NCI-H526 treated with DMSO at 0.1 percent for 48 hours (cell line): ENCODE results near the gene VAV2.

Experiments used
- DNase-seq: peaks from one replicate; lab custom pipeline; 2025; lab: John Stamatoyannopoulos, UW

VAV2 gene

DNA sequence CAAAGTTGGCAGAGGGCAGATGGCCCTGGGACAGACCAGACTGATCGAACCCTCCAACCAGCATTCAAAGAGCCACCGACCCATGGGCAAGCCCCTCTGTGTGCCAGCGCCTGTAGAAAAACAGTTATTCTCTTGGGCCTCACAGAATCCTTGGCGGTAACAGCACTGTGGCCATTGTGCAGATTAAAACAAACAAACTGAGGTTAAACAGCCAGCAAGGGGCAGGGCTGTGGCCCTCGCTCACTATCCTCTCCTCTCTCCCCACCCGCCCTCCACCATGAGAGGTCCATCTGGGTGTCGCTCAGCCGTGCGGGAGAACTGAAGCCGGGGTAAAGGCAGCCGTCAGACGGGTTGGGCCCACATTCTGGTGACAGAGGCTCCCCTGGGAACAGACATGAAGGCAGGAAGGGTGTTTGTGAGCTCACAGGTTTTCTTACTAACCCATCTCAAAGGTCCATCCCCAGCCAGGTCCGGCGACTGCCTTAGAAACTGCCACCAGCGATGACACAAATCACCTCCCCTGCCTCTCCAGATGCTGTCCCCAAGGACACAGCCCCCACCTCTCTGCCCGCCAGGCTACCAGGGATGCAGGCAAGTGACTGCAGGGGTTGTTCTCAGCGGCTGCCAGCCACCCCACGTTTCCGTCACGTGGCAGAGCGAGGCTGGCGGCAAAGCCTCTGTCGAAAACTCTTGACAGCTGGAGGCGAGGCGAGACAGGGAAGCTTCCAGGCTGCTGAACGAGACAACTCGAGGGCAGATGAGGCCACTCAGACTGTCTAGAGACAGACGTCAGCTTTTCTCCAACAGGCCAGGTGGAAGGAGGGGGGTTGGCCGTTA, 178.2 kb downstream of the VAV2 start:
- DNase-seq, result no peak

DNA sequence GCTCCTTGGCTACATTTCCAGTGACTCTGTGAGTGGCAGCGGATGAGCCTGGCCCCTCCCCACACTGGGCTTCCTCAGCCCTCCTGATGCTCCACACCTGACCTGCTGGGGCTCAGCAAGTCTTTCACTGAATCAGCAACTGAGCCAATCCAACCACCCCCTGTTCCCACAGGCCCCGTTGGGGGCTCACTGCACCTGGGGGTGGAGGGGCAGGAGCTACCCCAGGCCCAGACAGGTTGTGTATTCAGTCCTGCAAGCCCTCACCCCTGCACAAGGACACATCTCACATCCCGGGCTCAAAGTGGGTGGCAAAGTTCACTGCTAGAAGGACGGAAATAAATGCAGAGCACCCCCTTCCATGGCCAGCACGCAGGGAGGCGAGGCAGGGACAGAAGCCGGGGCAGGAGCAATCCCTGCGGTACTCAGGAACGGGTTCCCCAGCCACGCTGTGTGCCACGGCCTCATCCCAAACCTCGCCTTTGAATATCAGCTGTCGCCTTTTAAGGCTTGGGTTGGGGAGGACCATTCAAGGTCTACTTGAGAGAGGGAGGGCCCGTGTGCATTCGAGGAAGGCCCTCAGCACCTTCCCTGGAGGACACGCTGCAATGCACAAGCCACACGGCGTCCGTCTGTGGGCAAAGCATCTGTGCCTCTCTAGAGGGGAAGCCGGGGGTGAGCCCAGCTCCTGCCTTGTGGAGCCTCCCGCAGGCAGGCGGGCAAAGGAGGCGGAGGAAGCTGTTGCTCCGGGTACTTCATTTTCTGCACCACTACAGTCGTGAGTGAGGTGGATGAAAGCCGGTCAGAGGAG, 179.0 kb downstream of the VAV2 start:
- no peak for DNase-seq

DNA sequence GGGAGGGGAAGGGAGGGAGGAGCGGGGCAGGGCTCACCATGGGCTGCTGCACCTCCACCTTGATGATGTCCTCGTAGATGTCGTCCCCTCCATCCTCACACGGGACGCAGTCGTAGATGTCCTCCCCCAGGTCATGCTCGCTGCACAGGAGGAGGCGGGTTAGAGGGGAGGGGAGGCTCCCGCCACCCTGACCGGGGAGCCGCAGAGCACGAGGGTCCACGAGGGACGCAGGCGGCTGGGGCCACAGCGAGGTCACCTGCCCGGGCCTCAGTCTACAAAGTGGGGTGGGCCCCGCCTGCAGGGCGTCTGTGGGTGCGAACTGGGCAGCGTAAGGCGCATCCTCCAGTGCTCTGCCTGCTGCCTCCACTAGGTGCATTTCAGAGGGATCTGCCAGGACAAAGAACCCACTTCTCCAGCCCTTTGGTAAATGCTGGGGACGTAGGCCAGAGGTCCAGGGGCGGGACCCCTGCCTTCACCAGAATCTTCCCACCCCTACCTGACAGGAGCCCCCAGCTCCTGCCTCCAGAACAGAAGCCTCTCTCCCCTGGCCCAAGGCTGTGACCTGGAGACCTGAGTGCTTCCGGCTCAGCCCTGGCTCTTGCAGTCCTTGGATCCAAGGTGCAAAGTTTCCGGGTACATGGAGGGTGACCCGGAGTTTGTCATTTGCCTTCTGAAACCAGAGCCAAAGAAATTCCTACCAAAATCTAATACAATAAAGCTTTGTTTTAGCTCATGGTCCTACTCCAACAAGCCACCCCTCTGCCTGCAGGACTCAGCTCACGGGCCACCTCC, 179.9 kb downstream of the VAV2 start:
- no peak for DNase-seq

DNA sequence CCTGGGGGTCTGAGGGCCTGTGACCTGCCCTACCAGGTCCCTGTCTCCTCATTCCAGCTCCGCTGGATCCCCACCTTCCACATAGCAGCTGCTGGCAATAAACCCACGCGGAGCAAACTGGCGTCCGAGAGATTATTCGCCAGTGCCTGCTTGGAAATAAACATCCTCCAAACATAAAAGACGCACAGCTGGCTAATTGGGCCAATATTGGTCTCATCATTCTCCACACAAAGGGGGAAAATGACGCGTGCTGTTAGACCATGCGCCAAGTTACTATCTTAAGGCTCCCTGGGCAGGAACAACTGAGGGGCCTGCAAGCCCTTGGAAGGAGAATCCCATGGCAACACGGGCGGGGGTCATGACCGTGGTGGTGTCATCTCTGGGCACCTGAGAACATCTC, 180.7 kb downstream of the VAV2 start:
- DNase-seq, result no peak

DNA sequence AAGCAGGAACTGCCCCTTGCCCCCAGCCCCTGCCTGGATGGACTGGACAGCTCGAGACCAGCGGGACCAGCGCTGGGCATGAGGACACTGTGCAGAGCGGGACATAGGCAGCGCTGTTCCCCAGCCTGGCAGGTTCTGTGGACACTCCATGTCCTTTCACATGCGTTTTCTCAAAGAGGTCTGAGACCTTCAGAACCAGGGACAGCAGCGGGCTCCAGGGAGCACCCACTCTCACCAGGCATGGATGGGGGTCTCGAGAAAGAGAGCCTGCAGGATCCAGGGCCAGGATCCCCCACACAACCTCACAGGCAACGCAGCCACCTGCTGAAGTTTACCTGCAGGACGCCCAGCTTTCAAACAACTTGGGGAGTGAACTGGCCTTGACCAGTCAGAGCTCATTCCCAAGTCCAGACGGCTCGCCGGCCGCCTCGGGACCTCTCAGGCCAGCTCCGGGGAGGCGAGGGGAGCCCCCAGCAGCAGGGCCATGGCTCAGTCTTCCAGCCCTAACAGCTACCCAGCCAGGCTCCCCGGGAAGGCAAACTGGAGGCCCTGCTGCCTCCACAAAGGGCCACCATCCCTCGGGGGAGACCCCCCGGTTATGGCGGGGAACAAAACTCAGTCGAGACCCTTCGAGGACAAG, 181.4 kb downstream of the VAV2 start:
- no peak for DNase-seq

DNA sequence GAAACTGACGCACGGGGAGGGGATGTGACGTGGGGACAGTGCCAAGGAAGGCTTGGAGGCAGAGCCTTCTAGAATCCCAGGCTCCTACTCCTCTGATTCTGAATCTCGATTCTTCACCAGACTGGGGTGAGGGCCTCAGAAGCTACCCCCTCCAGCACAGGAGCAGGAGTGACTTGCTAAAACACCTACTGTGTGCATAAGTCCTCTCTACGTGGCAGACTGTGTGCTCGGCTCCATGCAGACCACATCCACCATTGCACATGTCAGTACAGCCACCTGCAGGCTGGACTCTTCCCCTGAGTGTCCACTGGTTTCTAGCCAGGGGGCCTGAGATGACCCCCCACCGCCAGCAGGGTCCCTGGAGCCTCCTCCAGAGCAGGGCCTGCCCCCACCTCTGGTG, 182.8 kb downstream of the VAV2 start:
- no peak for DNase-seq

DNA sequence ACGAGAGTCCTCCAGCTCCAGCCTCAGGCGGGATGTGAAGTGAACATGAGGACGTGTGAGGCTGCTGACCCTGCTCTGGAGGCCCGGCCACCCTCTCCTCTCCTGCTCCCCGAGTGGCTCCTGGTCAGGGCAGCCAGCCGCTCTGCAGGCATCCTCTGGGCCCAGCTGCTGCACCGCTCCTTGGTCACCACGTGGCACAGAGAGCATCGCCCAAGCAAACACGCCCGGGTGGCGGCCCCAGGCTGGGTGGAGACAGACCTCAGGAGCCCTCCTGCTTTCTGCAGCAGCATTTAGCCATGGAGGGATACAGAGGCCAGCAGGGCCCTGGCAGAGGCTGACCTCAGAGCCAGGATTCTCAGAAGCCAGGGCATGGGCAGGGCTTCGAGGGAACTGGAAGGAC, 184.3 kb downstream of the VAV2 start:
- no peak for DNase-seq

DNA sequence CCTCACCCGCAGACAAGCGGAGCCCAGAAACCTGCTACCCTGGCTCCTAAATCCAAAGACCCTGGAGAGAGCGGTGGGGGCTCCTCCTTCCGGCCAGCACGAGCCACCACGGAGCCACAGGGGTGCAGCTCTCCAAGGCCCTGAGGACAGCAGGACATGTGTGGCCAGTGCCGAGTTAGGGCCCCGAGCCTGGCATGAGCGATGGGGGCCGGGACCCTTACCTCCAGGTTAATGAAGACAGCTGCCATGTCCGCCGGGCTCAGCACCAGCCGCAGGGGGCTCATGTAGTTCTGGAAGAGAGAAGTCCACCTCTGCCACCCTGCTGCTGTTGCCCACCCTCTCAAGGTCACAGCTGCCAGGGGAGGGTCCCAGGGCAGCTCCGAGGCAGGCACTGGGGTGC, 185.1 kb downstream of the VAV2 start:
- DNase-seq, result no peak

DNA sequence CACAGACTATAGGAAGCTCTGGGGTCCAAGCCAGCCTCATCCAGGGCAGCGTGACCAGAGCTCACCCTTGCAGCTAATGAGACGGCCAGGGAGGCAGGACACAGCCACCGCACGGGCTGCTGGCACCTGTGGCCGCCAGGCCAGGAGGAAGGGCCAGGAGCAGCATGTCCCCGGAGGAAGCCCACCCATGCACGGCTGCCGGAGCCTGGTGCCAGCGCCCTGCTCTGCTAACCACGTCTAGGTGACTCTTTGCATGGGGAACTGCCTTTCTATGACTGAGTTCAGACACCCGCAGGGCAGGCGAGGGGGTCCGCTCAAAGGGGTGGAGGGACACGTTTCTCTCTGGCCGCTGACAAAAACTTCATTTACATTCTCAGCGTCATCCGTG, 185.5 kb downstream of the VAV2 start:
- DNase-seq, result no peak

DNA sequence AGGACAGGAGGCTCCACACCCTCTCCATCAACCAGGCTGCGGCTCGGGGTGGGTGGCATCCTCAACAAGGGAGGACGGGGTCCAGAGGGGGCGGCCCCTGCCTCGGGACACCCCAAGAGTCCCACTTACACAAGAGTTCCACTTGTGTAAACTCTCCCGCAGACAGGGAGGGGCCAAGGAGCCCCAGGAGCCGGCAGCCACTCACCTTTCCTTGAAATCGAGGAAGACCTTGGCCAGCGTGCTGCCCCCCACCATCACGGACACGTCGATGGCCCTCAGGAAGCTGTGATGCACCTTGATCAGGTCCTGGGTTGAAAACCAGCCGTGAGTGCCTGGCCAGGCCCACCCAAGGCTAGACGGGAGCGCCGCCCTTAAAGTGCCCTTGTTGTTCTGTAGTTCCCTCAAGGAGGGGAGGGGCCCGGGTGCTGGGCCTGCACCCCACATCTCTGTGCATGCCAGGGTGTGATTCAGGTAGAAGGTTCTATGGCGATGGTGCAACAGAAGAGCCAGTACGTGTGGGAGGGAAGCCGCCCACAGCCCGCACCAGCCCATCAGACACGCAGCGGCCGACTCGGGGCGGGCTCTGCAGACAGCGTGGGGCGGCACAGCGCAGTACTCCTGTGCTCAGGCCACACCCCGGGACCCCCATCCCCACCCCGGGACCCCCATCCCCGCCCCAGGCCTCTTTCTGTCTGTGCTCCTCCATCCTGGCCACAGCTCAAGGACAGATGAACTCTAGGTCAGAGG, 186.1 kb downstream of the VAV2 start:
- no peak for DNase-seq

DNA sequence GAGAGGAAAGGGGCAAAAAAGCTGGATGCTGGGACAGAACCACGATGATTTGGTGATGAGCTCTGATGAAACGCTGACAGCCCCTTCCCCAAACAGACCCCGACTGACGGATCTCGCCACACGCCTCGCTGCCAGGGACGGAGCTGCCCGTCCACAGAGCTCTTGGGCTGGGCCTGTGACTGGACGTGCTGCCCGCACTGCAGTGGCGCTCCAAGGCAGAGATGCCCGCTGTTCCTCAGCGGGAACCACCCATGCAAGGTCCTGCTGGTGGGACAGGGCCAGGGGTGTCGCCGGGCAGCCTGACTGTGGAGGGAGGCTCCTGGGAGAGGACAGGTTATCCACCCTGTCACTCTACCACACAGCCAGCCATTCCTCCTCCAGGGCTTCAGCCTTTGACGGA, 187.9 kb downstream of the VAV2 start:
- no peak for DNase-seq

DNA sequence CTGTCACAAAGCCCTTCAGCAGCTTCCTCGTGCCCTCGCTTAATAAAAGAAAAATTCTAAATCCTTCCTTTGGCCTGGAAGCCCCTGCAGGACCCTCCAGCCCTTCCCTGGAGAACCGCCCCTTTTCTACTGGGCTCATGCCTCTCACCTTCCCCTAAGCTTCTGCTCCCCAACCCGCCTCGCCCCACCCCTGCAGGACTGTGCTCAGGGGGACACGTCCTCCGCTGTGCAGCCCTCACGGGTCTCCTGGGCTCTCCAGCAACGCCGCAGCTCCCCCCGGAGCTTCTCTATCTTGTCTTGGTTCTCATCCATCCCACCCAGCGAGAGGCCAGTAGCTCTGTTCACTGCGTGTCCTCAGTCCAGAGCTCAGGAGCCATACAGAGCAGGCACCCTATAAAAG, 188.4 kb downstream of the VAV2 start:
- no peak for DNase-seq

DNA sequence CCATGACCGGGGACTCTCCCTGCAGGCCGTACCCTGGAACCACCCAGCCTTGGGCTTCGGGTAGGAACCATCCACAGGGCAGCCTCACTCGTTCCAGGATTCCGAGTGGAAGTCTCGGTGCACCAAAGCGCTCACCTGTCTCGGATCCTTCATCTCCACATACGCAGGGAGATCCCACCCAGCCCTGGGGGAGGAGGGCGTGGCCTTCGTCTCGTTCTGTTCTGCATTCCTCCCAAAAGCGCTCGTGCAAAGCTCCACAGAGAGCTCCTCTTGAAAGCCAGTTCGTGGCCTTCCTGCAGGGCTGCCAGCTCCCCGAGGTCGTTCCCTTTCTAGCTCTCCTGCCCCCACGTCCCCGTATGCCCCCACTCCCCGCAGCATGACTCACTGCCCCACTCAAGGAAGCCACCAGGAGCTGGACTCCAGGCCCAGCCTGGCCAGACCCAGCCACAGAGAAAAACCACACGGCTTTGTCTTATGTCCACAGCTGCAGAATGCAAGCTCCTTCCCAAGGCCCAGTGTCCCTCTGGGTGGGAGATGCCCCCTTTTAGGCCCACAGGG, 189.0 kb downstream of the VAV2 start:
- DNase-seq, result no peak

DNA sequence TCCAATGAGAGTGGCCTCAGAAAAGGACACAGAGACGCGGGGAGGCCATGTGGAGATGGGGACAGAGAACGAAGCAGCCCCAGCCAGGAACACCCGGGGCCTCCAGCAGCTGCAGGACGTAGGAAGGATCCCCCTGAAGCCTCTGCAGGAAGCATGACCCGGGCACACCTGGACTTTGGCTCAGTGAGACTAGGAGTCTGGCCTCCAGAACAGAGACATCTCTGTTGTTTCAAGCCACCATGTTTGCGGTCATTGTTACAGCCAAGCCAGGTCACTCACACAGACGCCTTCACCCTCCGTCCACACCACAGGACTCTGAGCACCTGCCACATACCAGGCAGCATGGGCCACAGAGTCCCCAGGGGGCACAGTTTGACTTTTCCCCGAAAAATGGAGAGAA, 190.4 kb downstream of the VAV2 start:
- DNase-seq, result no peak

DNA sequence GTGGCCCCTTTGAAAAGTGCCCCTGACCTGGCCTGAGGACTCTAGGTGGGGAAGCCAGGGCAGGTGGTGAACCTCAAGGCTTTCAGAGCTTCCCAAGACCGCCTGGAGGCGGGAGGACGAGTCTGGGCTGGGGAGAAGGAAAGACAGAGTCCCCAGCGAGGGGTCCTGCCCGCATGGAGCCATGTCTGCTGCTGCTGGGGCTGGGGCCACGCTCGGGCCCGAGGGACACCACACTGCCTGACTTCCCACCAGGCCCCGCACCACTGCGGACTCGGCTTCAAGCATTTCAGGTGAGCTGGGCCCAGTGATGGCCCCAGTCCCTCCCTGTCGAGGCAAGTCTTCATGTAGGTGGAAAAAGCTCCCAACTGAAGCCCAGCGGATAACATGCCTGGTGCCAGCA, 191.9 kb downstream of the VAV2 start:
- DNase-seq, result no peak

DNA sequence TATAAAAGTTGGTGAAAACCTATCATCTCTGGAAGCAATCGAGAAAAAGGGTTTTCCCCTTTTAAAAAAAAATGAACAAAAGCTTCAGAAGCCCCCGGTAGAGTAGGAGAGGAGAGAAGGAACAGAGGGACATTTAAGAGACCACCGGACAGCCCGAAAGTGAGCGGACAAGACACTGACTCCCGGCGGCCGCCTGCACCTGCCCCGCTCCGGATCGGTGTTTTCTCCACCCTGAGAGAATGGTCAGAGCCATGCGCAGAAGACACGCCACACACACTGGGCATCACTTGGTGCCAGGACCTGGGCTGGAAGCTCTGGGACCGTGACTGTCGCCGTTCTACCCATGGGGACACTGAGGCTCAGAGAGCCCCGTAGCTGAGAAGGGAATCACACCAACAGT, 192.4 kb downstream of the VAV2 start:
- DNase-seq, result no peak

DNA sequence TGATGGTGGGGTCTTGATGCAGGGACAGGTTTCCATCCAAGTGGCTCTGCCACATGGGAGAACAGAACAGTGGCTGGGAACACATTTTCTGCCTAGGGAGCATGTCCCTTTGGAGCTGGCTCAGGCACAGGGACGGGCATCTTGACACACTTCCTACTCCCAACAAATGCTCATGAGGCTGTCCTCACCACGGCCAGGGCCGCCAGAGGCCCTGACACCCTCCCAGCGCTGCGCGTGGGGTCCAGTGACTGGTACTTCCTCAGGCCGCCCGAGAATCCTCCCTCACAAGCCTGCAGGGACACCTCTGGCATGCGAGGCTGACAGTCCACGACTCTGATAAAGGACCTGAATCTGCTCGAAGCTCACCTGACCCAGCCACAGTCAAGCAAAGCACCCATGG, 193.0 kb downstream of the VAV2 start:
- DNase-seq, result no peak

DNA sequence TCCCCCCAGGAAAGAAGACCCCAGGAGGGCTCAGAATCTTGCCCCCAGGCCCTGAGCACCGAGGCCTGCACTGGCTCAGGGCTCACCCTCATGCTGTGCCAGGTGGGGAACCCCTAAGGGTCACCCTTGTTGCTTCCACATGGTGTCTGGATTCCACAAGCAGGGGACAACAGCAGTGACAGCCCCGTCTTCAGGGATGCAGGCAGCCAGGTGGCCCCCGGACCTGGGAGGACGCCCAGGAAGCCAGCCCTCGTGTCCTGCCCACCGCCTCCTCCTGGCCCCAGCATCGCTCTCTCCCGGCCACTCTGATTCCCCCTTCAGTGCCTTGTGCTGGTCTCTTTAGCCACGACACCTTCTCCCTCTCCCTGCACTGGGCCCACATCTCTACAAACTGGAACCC, 194.0 kb downstream of the VAV2 start:
- DNase-seq, result no peak

DNA sequence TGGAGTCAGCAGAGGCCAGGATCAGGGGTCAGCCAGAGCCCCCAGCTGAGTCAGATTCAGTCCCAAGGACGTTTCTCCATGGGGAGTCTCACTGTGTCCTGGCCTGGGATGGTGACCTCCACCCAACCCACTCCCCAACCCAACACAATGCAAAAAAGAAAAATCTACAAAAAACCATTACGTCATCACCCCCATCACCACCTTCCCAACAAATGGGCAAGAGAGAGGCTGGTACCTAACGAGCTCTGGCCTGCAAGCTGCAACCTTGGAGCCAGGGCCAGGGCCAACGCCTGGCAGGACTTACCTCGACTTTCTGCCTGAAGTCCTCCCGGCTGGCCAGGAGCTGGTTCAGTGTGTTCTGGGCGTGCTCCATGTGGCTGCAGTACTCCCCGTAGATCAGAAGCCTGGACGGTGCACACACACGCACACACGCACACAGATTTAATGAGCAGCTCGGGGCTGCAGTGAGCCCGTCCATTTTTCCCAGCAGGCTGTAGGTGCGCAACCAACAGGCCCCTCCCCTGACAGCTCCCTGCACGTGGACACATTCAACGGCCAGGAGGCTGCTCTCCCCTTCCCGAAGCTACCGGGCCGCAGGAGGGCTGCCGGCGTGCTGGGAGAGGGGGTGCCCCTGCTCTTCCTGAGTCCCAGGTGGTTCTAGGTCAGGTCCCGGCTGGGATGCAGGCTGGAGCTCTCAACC, 194.6 kb downstream of the VAV2 start:
- no peak for DNase-seq

DNA sequence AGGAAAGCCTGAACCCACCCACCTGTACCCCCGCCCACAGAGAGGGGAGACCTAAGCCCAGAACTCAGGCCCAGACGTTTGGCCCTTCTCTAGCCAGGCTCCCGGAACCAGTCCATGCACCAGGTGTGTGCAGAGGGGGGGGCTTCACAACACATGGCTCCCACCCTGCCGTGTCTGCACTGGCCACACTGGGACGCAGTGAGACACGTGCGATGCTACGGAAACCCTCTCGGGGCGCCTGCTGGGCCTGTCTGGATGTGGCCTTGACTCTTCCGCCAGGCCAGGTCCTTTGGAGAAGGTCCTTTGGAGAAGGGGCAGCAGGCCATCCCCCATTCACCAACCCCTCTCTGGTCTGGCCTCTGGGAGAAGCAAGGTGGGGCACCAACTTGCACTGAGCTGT, 195.6 kb downstream of the VAV2 start:
- no peak for DNase-seq

DNA sequence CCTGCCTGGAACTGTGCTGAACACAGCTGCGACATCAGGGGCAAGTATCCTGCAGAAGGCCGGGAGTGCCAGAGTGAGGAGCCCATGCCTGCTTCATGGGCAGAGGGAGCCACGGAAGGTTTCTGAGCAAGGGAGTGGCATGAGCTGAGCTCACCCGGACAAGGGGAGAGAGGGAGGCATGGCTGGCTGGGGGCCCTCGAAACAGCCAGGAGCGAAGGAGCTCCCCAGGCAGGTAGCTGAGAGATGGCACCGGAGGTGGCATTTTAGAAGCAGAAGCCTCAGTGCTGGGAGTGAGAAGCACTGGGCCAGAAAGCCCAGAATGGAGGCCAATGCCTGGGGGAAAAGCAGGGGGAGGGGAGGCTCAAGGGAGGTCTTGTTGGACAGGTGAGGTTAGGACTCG, 197.1 kb downstream of the VAV2 start:
- DNase-seq, result no peak
